Uterus (tissue), 2 donors: ENCODE data around the gene PTPRF.

Experiments used
- CTCF ChIP-seq, 4 experiments: fragments of 200-600 bp in 2 of 4; fragments of 450-650 bp in 2 of 4; sonication (generic) in 2 of 4; IDR thresholded peaks; one replicate each; pipeline ENCODE4 v1.5.1; 2016 to 2019; ENCODE audit warnings: antibody characterized with exemption in 4 of 4, mild to moderate bottlenecking in 2 of 4, moderate library complexity in 1 of 4
- POLR2A ChIP-seq, 2 donors: fragments of 450-650 bp; IDR thresholded peaks; one replicate each; pipeline ENCODE4 v1.6.1; 2016; ENCODE audit warnings: antibody characterized with exemption in 2 of 2, mild to moderate bottlenecking in 1 of 2, moderate library complexity in 1 of 2

- TF ChIP-seq CTCF (IDR thresholded peaks at IDR 0.05) (no peak), POLR2A (IDR thresholded peaks at IDR 0.05) (no peak)
These were observed 78.1 kb downstream of the PTPRF start for GRCh38 chr1:43608827-43609226.
